ENCODE results near the gene ABCB7. TPM values are rescaled to one million over a fixed set of nuclear protein-coding genes. Genes with fewer than 3 reads are reported as not detected.
"Not testable (repeated sequence)": the region's sequence is repeated elsewhere in the genome, so short reads cannot be mapped to it uniquely, and the experiment has no call there.

ABCB7 gene
- total RNA-seq, 2 experiments from 2014 or later = 25.9 to 27.3 TPM

GRCh38 chrX:75067931-75068330 lies 88.2 kb downstream of the ABCB7 start:
- peaks cover 4% of the 10 kb centered on the region for H3K36me3 Mint-ChIP-seq (ENCODE audit: low read depth)
- no peaks in the 10 kb centered on the region for H3K9me3 Mint-ChIP-seq
- CTCF ChIA-PET = no interaction called here
- no peak overlapping the region for H3K27ac Mint-ChIP-seq
- no peaks in the 10 kb centered on the region for H3K27me3 Mint-ChIP-seq
- peaks cover 2% of the 10 kb centered on the region for H3K4me1 Mint-ChIP-seq
- POLR2A ChIA-PET = no interaction called here
- H3K4me3 Mint-ChIP-seq = no peak overlapping the region
- DNase-seq = no peak

GRCh38 chrX:75061701-75062100 lies 94.4 kb downstream of the ABCB7 start:
- no peak for DNase-seq
- H3K36me3 Mint-ChIP-seq (ENCODE audit: low read depth) = peaks cover 19% of the 10 kb centered on the region
- no peaks in the 10 kb centered on the region for H3K27me3 Mint-ChIP-seq
- H3K27ac Mint-ChIP-seq = no peak overlapping the region
- H3K9me3 Mint-ChIP-seq = no peaks in the 10 kb centered on the region
- ChIA-PET POLR2A (no interaction called here), CTCF (no interaction called here)
- peaks cover 1% of the 10 kb centered on the region for H3K4me1 Mint-ChIP-seq
- H3K4me3 Mint-ChIP-seq = no peak overlapping the region

GRCh38 chrX:75051047-75051446 lies 105.0 kb downstream of the ABCB7 start:
- no peaks in the 10 kb centered on the region for H3K9me3 Mint-ChIP-seq
- no peak overlapping the region for H3K27ac Mint-ChIP-seq
- DNase-seq = no peak
- no peaks in the 10 kb centered on the region for H3K4me1 Mint-ChIP-seq
- ChIA-PET CTCF (no interaction called here), POLR2A (no interaction called here)
- no peak overlapping the region for H3K4me3 Mint-ChIP-seq
- no peaks in the 10 kb centered on the region for H3K27me3 Mint-ChIP-seq
- peaks cover 13% of the 10 kb centered on the region for H3K36me3 Mint-ChIP-seq (ENCODE audit: low read depth)

- peaks cover 5% of the 10 kb centered on the region for H3K36me3 Mint-ChIP-seq (ENCODE audit: low read depth)
- H3K27me3 Mint-ChIP-seq = no peaks in the 10 kb centered on the region
- H3K4me3 Mint-ChIP-seq = no peak overlapping the region
- ChIA-PET POLR2A (no interaction called here), CTCF (no interaction called here)
- no peak overlapping the region for H3K27ac Mint-ChIP-seq
- H3K4me1 Mint-ChIP-seq = no peaks in the 10 kb centered on the region
- H3K9me3 Mint-ChIP-seq = no peaks in the 10 kb centered on the region
- DNase-seq = no peak
These were observed 110.7 kb downstream of the ABCB7 start for GRCh38 chrX:75045369-75045768.

GRCh38 chrX:75044142-75044541 lies 111.9 kb downstream of the ABCB7 start:
- H3K4me1 Mint-ChIP-seq; H3K27me3 Mint-ChIP-seq; H3K36me3 Mint-ChIP-seq (ENCODE audit: low read depth); H3K9me3 Mint-ChIP-seq; DNase-seq; CTCF ChIA-PET; H3K27ac Mint-ChIP-seq; H3K4me3 Mint-ChIP-seq: not testable (repeated sequence)
- POLR2A ChIA-PET = interaction anchor here (0.6 kb wide), 1 partner anchor 378 kb away, joined by 3 read pairs; no protein-coding TSS in a partner anchor

GRCh38 chrX:75038925-75039324 lies 117.2 kb downstream of the ABCB7 start:
- POLR2A ChIA-PET = no interaction called here
- Mint-ChIP-seq H3K4me3 (no peak overlapping the region), H3K4me1 (no peaks in the 10 kb centered on the region), H3K27me3 (no peaks in the 10 kb centered on the region), H3K27ac (no peak overlapping the region), H3K9me3 (peaks cover 4% of the 10 kb centered on the region), H3K36me3 (ENCODE audit: low read depth) (no peaks in the 10 kb centered on the region)
- DNase-seq = no peak
- CTCF ChIA-PET = no interaction called here

Other genes starting within 250 kb of the ABCB7 start
- gene NEXMIF, start 230.8 kb downstream of the ABCB7 start, total RNA-seq = under 1 TPM; 0.13 to 0.28 TPM
- 10 to 100 TPM; 19.2 to 19.8 TPM for gene UPRT, start 117.8 kb upstream of the ABCB7 start, total RNA-seq

Measured in activated CD4-positive, alpha-beta memory T cell treated with anti-CD3 and anti-CD28 coated beads, Interleukin-2, amount 10 ng/mL, durations not matched to agents 7 days and 5 days (primary cell).